Adrenal gland (tissue), 12 donors: ENCODE measurements around the gene PTPRD. TPM values are rescaled to one million over a fixed set of nuclear protein-coding genes. Genes with fewer than 3 reads are reported as not detected.
"Not testable (repeated sequence)": the region's sequence is repeated elsewhere in the genome, so short reads cannot be mapped to it uniquely, and the experiment has no call there.

Experiments
- DNase-seq, 7 donors: peaks; one replicate each; pipeline ENCODE4 v3.0.0-alpha.2; 2019 to 2020
- H3K27ac ChIP-seq, 5 donors: fragments of 200-600 bp; sonication (generic) in 4 of 5; 1 replicate in 3 of 5; 2 replicates in 2 of 5; pipeline versions ENCODE4 v1.5.1 to v1.8.0; 2016 to 2020; ENCODE audit warnings: mild to moderate bottlenecking in 1 of 5
- H3K27me3 ChIP-seq: fragments of 200-600 bp; 2 replicates; pipeline ENCODE4 v1.8.0; 2021
- H3K36me3 ChIP-seq, 2 donors: fragments of 200-600 bp; replicated peaks in 1 of 2; 1 replicate in 1 of 2; 2 replicates in 1 of 2; pipeline versions ENCODE4 v1.5.1 to v1.8.0; 2018 to 2022
- H3K4me1 ChIP-seq, 2 donors: fragments of 200-600 bp; replicated peaks in 1 of 2; 1 replicate in 1 of 2; 2 replicates in 1 of 2; pipeline versions ENCODE4 v1.5.1 to v1.8.0; 2018 to 2021
- H3K4me3 ChIP-seq, 4 donors: fragments of 200-600 bp; sonication (generic) in 3 of 4; one replicate each; pipeline ENCODE4 v1.5.1; 2016 to 2018
- H3K9me3 ChIP-seq, 3 donors: fragments of 200-600 bp; sonication (generic) in 1 of 3; replicated peaks in 1 of 3; 1 replicate in 2 of 3; 2 replicates in 1 of 3; pipeline versions ENCODE4 v1.5.1 to v1.8.0; 2016 to 2021
- POLR2A ChIP-seq, 2 donors: fragments of 450-650 bp; IDR thresholded peaks; one replicate each; pipeline ENCODE4 v1.6.1; 2017; ENCODE audit warnings: antibody characterized with exemption in 2 of 2, mild to moderate bottlenecking in 2 of 2, moderate library complexity in 1 of 2
- WGBS, 4 donors: extraction: QIAGEN DNeasy Blood & Tissue Kit in 2 of 4; methylation state at CpG; one replicate each; pipeline versions ENCODE4 v1.1.5 to v1.1.7; 2013 to 2017; 5-methylcytosine and 5-hydroxymethylcytosine counted together
- intact Hi-C, 2 donors: fragments of 100-400 bp; cut with DNase I; formaldehyde crosslinking; loops; one replicate each; pipeline versions ENCODE4 v1.14.1 to v1.15.0; 2022 to 2023
- polyA plus RNA-seq, 3 donors: library from polyadenylated mRNA; stranded (reverse); fragments of 200-250 nt in 2 of 3; fragments of 350-450 nt in 1 of 3; fragmentation: Illumina TruSeq in 1 of 3; extraction: RNeasy Lipid Tissue Mini Kit (QIAGEN cat#74804) in 1 of 3; gene quantifications; one replicate each; pipeline ENCODE4 v1.2.3, GENCODE V29; 2013 to 2014
- total RNA-seq, 9 donors: library from RNA; depleted of rRNA in 4 of 9; stranded (reverse); fragments of >200 nt in 4 of 9; fragments of 120-200 nt in 1 of 9; fragmentation: NEBNext Ultra II Directional in 1 of 9; extraction: Animal tissue kit (Norgen Biotek cat#: 25700) in 1 of 9; gene quantifications; one replicate each; pipeline versions ENCODE4 v1.1.0 to v1.2.4, GENCODE V29; 2013 to 2023
- TF ChIP-seq, protein P1 (sequence below), 6 experiments: fragments of 450-650 bp in 4 of 6; fragments of 200-600 bp in 2 of 6; sonication (generic) in 1 of 6; IDR thresholded peaks; 1 replicate in 5 of 6; 2 replicates in 1 of 6; pipeline versions ENCODE4 v1.5.1 to v1.8.0; 2016 to 2021; ENCODE audit warnings: antibody characterized with exemption in 6 of 6, mild to moderate bottlenecking in 2 of 6, moderate library complexity in 1 of 6
- donor health status: healthy with polysubstance abuse.
- donor health status: Bipolar disorder and iron deficiency.
- donor health status: DM: yes; HTN: yes; CAD: no.
- donor health status: DM: no; HTN: no; CAD: no.
- donor health status: DM: no; HTN: no; CAD: no.
- donor health status: DM: yes; HTN: yes; CAD: no.

Gene PTPRD
- total and polyA plus RNA-seq, 12 donors = 0.61 to 71.2 (median 4.5) TPM

GRCh38 chr9:9108641-9109040 is 1504.2 kb downstream of the PTPRD start:
- DNase-seq = no peak
- H3K4me3 ChIP-seq = no peak overlapping the region
- no peaks in the 10 kb centered on the region for H3K27me3 ChIP-seq
- H3K27ac ChIP-seq = no peak overlapping the region
- WGBS, 4 donors = 32 to 41% (median 36%) methylated on average over 3 of the region's 3 CpGs
- H3K4me1 ChIP-seq = no peaks in the 10 kb centered on the region
- H3K36me3 ChIP-seq = no peaks in the 10 kb centered on the region
- intact Hi-C loops = no loop called here
- no peak for TF ChIP-seq POLR2A (IDR thresholded peaks at IDR 0.05)
- TF ChIP-seq, protein P1, sequence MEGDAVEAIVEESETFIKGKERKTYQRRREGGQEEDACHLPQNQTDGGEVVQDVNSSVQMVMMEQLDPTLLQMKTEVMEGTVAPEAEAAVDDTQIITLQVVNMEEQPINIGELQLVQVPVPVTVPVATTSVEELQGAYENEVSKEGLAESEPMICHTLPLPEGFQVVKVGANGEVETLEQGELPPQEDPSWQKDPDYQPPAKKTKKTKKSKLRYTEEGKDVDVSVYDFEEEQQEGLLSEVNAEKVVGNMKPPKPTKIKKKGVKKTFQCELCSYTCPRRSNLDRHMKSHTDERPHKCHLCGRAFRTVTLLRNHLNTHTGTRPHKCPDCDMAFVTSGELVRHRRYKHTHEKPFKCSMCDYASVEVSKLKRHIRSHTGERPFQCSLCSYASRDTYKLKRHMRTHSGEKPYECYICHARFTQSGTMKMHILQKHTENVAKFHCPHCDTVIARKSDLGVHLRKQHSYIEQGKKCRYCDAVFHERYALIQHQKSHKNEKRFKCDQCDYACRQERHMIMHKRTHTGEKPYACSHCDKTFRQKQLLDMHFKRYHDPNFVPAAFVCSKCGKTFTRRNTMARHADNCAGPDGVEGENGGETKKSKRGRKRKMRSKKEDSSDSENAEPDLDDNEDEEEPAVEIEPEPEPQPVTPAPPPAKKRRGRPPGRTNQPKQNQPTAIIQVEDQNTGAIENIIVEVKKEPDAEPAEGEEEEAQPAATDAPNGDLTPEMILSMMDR (IDR thresholded peaks at IDR 0.05) = no peak
- H3K9me3 ChIP-seq = no peaks in the 10 kb centered on the region

DNA sequence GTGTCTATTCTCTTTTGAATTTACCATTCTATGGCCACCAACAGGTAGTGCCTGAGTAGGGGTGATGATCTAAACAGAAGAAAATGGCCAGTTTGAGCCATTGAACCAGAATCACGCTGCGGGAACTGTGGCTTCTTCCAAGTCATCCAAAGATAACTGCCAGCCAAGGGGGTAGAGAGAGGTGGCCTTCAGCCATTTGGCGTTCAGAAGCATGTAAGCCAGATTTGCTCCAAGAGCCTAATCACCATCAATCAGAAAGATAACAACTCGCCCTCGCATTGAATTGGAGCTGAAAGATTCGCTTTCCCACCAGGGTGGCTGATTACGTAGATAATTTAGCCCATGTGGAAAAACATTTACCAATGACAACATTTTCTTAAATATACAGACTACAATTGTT is 1510.5 kb downstream of the PTPRD start:
- no peak for DNase-seq
- H3K9me3 ChIP-seq = no peaks in the 10 kb centered on the region
- intact Hi-C loops = no loop called here
- H3K4me1 ChIP-seq = no peaks in the 10 kb centered on the region
- TF ChIP-seq, protein P1 (IDR thresholded peaks at IDR 0.05) = no peak
- TF ChIP-seq POLR2A (IDR thresholded peaks at IDR 0.05) = no peak
- H3K27ac ChIP-seq = no peak overlapping the region
- no peaks in the 10 kb centered on the region for H3K36me3 ChIP-seq
- no peaks in the 10 kb centered on the region for H3K27me3 ChIP-seq
- H3K4me3 ChIP-seq = no peak overlapping the region
- WGBS, 4 donors = 18 to 33% (median 26%) methylated on average over 7 of the region's 7 CpGs

GRCh38 chr9:9100070-9100469 is 1512.7 kb downstream of the PTPRD start:
- TF ChIP-seq, protein P1 (IDR thresholded peaks at IDR 0.05) = no peak
- TF ChIP-seq POLR2A (IDR thresholded peaks at IDR 0.05) = no peak
- no peak overlapping the region for H3K27ac ChIP-seq
- H3K36me3 ChIP-seq = no peaks in the 10 kb centered on the region
- no peaks in the 10 kb centered on the region for H3K9me3 ChIP-seq
- H3K4me3 ChIP-seq = no peak overlapping the region
- no peak for DNase-seq
- intact Hi-C loops = no loop called here
- no peaks in the 10 kb centered on the region for H3K27me3 ChIP-seq
- H3K4me1 ChIP-seq = no peaks in the 10 kb centered on the region

GRCh38 chr9:9099646-9100045 is 1513.2 kb downstream of the PTPRD start:
- intact Hi-C loops = no loop called here
- Histone ChIP-seq H3K4me1 (no peaks in the 10 kb centered on the region), H3K36me3 (no peaks in the 10 kb centered on the region), H3K9me3 (no peaks in the 10 kb centered on the region), H3K4me3 (no peak overlapping the region), H3K27me3 (no peaks in the 10 kb centered on the region), H3K27ac (no peak overlapping the region)
- TF ChIP-seq POLR2A (IDR thresholded peaks at IDR 0.05) = no peak
- TF ChIP-seq, protein P1 (IDR thresholded peaks at IDR 0.05) = no peak
- DNase-seq = no peak
- 73 to 90% (median 81%) methylated on average over 3 of the region's 3 CpGs for WGBS, 4 donors

DNA sequence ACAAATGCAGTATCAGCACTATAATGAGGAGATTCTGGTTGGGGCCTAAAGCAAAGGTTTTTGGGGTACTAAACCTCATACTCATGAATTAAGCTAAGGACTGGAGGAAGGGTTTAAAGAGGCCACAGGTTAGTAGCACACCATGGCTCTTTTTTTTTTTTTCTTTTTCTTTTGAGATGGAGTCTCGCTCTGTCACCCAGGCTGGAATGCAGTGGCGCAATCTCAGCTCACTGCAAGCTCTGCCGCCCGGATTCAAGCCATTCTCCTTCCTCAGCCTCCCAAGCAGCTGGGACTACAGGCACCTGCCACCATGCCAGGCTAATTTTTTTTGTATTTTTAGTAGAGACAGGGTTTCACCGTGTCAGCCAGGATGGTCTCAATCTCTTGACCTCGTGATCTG is 1515.5 kb downstream of the PTPRD start:
- H3K4me1 ChIP-seq, H3K36me3 ChIP-seq, H3K27ac ChIP-seq, intact Hi-C loops, H3K4me3 ChIP-seq, H3K27me3 ChIP-seq, DNase-seq, H3K9me3 ChIP-seq: not testable (repeated sequence)
- WGBS, 4 donors = 82 to 89% (median 86%) methylated on average over 6 of the region's 6 CpGs
